ENCODE data around the gene TBC1D7.

The TBC1D7 gene

DNA sequence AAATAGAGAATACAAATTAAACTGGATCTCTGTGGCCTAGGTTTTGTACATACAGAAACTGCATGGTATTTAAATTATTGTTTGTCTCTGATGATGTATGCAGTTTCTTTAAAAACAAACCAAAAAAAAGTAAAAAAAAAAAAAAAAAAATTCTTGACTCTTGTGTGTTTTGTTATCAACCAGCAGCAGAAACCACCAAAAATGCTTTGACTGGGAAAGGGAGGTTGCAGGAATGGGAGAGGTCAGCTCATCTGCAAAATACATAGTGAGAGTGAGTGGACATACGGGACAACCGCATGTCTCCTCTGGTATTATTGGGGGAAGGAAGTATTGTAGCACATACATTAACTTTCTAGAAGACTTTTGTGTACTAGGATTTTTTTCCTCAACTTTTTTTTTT lies 38.0 kb downstream of the TBC1D7 start:
- DNase-seq, result no peak

DNA sequence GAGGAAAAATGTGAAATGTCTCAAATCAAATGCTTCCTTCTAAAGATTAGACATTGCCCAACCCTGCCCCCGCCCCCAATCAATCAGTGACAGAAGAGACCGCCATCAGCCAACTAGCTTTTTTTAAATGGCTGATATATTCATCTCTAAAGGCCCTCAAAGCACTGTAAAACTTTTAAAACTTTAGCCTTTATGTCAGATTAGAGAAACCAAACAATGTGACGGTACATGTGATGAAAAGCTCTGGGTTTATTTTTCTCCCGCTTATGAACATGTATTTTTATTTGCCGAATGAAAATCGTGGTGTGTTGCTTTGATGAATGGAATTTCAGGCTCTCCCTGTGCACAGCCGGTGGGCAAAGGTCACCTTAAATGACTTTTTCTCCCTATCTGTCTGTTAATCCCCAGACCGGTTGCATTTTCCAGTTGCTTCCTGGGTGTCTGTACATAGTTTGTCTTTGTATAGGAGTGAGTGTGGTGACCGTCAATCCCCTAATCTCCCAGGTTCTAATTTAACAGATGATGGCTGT lies 38.5 kb downstream of the TBC1D7 start:
- no peak for DNase-seq

DNA sequence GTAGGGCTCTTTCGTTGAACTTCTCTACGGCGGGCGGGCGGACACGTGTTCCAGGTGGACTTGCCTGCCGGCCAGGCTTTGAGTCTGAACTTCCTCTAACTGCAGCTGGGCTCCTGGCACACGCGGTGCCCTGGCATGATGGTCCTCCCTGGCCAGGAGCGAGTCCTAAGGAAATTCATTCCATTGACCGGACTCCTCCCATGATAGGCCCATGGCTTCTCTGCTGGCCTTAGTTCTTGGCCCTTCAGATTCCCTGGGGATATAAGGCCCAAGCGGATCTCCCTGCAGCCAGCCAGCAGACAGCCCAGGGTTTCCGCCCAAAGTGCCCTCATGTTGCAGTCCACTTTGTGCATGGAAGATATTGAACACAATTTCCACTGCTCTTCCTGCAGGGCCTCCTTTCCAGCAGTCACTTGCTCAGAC lies 39.4 kb downstream of the TBC1D7 start:
- DNase-seq, result no peak

DNA sequence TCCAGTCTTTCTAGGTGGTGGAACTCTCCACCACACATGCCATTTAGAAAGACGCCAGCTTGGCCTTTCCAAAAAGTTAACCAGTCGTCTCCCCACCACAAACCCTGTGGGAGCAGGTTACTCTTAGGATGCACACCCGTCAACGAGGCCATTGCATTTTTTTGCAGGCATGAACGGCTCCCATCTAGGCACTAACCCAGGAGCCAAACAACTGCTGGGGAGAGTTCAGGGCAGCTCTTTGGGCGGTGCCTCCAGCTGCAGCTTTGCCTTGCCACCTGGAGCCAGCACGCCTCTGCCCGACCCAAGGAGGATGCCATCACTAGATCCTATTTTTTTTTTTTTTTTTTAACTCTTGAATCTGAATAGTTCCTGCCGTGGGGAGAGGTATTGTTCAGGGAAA lies 39.9 kb downstream of the TBC1D7 start:
- no peak for DNase-seq

DNA sequence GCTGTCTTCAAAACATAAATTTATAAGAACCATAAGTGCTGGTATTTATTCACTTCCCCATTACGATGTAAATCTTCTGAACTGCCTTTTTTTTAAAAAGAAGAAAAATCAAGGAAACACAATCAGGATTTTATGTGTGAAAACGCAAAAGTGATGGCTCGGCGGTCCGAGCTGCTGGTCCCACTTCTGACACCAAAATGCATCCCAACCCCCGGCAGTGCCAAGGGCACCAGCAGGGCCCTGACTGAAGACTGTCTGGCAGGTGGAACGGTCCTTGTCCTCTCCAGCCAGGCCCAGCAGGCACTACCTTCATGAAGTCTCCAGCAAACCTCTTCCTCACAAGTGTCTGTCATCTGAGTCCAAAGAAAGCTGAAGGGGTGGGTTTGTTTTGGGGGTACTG lies 41.2 kb downstream of the TBC1D7 start:
- no peak for DNase-seq

DNA sequence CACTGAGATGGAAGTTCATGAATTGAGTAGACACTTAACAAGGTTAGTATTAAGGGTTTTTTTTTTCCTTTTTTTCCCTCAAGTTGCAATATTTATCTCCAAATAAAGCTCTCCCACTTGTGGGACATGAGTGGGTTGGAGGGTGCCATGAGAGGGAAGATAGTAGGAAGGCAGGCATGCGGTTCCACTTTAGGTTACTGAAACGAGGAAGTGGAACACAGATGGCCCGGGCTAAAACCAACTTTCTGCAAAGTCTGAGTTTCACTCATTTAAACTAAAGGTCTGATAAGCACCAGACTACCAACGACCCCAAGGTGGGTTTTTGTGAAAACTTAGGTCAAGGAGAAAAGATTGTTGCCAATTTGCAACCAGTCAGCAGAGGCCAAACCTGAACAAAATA lies 42.2 kb downstream of the TBC1D7 start:
- peak; percentile 13 for DNase-seq

DNA sequence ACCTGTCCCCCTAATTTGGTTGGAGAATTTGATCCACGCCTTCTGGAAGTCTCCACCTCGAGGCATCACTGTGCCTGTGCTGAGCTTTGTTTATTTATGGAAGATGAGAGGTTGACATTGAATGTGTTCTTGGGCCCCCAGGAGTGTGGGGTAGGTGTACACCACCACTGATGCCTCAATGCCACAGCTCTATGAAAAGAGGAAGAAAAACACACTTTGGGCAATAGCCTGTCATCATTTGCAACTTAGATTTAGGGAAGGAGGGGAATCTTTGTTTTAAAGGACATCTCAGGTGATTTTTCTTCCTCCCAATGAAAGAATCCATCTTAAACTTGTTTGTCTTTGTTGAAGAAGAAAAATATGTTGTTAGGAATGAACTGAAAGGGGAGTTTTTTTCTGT lies 42.6 kb downstream of the TBC1D7 start:
- DNase-seq, result no peak

DNA sequence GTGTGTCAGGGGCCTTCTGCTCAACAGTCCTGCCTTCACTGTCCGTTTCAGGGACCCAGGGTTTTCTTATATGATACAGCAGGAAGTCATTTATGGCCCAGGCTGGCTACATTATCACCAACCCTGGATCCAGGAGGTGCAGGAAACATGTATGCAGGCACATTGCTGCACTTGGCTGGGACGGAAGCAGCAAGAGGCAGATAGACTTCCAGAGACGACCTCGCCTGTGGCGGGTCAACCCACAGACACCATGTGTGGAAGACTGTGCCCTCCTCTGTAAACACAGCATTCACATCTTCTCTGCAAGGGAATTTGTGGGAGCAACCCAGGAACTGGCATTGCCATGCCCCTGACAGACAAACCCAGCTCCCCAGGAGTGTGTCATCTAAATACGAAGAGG lies 43.7 kb downstream of the TBC1D7 start:
- DNase-seq, result no peak

DNA sequence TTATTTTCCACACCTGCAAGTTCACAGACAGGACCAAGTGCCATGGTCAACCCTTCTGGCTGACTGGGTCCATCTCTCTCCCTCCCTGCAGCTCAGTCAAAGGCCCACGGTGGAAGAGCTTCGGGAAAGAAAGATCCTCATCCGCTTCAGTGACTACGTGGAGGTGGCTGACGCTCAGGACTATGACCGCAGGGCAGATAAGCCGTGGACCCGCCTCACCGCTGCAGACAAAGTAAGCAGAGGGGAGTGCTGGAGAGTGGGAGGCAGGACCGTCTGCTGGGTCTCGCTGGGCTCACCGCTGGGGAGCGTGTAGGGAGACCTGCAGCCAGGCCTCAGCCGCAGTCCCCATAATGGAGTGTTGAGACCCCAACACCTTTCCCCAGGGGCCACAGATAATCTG lies 45.0 kb downstream of the TBC1D7 start:
- DNase-seq, result no peak

DNA sequence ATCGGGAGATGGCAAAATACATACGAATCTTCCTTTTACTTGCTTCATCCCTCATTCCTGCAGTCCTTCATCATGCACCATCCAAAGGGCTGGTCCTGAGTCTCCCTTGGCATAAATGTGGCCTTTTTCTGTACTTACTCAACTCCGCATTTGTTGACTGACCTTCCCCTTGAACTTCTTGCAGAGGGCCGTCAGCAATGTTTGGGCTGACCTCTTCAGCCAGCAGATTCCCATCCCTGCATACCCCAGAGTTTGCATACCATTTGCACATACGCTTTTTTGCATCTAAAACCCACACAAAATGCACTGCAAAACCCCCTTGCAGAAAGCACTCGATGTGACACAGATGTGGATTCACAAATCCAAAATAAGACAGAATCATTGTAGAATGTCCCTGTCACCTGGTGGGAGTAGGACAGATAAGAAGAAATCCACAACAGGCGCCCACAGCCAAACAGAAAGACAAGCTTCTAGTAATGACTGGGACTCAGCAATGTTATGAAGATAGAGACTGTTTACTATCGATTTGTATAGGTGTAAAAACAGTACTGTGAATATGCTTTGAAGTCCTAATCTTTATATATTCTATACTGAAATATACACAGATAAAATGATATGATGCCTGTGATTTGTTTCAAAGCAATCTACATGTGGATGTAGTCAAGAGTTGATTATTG lies 45.8 kb downstream of the TBC1D7 start:
- DNase-seq, result no peak

DNA sequence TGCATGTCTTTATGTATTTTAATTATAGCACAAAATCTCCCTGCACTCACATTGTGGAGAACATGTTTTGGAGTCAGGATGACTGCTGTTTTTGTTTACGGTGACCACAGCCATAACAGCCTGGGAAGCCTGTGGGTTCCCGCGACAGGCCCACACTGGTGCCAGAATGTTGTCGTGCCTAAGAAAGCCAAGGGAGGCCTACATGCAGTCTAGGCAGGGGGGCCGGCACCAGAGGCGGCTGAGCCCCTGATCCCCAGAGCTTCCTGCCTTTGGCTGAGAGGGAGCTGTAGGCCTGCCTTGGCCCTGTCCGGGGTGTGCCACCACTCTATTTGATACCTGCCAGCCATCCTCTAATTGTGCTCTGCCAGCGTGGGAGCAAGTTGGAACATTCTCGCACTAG lies 46.7 kb downstream of the TBC1D7 start:
- no peak for DNase-seq

DNA sequence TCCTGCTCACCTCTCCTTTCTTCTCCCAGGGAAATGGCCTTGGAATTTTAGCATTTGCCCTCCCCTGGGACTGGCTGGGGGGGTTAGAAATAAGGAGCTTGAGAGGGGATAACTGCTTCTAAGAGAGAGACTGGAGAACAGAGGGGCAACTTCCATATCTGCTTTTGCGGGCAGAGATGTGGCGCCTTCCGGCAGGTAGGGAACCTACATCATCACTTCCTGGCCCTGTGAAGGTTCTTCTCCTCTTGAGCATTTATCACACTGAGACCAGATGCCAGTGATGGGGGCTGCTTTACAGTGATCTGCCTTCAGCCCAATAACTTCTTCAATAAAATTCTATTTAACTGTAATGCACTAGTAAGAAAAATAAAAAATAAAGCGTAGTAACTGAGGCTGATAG lies 48.1 kb downstream of the TBC1D7 start:
- no peak for DNase-seq

DNA sequence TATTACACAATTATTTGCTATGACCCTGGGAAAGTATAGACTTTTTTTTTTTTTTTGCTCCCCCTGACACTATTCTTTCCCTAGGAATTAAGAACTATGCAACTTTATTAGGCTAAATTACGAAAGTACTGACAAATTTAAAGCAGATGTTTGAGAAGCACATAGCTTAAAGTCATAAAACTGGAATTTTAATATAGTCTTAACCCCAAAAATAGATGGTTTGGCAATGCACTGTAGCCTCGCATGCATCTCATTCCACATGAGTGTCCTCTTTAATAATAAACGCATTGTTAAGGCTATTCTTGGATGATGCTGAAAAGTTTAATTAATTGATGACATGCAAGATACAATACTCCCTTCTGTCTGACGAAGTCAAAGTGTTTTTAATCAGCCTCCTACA lies 49.3 kb downstream of the TBC1D7 start:
- no peak for DNase-seq

DNA sequence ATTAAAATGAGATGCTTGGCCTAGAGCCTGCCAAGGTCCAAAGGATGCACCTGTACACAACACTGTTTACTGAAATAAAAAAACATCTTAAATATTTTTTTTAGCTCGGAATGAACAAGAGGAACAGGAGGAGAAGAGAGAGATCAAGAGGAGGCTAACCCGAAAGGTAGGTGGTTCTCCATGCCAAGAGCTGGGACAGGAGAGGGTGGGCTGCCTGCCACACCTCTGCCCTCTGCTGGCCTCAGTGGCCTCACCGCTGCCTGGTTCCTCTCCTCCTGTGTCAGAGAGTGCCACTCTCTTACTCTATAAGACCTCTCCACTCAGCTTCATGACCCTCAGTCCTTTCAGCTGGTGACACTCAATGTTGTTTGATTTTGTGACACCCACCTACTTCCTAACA lies 50.2 kb downstream of the TBC1D7 start:
- no peak for DNase-seq

DNA sequence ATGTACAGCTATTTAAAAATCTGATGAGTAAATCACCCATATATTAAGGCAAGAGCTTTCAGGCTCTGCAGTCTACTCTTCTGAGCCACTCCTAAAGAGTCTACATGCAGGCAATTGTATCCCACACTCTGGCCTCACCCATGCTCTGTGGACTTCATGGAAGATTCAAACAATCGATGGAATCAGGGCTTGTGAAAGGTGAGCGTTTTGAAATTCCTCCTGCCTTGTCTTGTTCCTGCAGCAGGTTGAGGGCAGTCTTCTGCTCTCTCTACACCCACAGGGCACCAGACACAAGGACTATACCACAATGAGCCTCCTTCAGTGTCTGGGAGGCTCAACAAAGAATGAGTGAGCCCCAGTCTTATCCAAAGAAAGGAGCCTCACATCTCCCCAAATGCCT lies 51.1 kb downstream of the TBC1D7 start:
- DNase-seq, result no peak

DNA sequence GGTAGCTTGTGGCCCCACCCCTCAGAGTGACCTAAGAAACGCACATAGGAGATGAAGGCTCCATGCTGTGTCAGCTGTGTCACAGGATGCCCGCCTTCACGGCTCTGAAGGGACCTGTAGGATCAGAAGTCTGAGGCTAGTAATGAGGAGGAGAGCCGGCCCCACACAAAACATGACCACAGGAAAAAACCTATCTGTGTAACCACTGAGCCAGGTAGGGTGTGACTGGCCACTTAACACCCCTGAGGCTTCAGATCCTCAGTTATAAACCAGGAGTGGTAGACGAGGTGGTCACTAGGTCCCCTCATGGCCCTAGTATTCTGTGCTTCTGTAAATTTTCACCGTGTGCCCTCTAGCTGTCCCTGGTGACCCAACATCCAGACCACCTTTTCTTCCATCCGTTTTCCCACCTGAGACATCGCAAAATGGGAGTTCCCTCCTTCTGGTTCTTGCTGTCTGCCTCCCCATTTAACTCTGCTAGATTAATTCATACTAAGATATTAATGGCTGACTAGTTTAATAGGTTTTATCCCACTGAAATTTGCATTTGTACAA lies 52.8 kb downstream of the TBC1D7 start:
- no peak for DNase-seq

DNA sequence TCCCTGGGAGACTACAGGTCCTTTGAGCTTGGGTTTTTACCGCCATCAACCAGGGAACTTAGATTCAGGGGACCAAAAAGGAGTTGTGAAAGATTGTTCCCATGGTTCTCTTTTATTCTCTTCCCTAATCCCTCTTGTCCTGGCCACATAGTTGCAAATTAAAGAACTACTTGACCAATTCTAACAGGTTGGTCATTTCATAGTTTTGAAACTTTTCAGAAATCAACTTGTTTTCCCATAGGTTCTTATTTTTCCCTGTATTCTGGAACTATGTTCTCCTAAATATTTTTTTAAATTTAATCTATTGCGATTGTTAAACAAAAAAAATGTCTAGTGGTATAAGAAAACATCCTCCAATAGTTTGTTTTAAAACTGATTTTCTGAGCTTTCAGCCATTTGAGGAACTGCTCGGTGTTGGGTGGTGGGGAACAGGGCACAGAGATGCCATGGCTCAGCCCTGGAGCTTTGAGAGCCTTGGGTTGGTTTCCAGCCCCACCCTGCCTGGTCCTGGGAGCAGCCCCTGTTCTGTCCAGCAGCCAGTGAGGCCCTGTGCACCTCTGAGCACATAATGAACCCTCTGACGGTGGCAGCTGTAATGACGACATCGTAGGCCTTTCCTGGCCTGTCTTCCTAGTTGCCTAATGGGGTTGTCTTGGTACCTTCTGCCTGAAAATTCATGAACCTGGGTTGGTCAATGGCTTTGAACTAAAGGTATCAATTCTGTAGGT lies 53.5 kb downstream of the TBC1D7 start:
- no peak for DNase-seq

DNA sequence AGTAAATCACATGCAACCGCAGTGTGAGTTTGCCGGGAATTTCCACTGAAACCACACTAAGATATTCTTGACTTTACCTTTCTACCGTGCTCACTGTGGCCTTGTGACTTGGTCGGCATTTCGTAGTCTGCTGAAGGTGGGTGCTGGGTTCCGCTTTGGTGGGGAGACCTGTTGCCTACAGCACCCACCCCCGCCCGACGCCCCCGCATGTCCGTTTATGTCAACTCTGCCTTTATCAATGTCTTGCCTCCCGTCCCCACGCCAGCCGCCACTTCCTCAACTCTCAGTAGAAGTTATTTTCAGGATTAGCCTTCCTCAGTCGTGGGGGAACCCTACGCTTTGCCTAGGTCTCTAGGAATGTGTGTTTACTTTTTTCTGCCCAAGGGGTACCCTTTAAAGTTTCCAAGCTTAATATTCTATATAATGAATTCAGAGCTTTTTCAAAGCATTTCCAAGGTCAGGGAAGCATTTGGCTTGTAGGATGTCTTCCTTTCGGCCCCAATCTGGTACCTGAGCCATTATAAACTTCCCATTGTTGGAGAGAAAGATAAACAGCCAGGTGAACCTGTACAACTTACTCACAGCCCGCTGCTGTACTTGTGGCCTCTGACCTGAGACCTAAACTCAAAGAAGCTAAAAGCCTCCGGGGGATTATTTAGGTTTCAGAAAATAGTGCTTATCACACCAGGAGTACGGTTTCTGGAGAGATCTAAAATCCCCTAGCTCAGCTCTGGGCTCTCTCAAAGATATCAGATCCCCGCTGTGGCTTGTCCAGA lies 54.2 kb downstream of the TBC1D7 start:
- no peak for DNase-seq

DNA sequence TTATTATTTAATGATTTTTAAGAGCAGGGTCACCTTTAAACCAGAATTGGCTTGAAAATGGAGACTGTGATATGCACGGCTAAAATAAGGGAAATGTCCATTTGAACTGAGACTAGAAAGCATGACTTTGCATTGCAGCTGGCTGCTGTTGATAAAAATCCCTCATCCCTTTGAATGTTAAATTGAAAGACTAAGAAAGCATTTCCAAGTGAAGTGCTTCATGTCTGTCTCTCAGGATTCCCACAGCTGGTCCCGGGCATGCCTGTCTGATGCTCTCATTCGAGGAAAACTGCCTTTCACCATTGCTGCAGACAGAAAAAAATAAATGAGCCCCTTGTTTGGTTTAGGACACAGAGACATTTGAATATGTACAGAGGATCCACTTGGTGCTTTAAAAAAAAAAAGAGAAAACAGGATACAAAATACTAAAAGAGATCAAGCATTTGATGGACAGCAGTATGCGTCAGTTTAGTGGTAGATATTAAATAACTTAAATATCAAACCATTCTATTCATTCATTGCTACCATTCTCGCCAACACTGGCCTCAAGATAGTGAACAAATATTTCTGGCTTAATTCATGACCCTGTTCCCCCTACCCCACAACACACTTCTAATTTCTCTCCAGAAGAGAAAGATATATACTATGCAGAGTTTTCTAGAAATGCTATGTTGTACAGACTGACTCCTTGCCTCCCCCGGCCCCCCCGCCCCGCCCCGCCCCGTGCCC lies 55.0 kb downstream of the TBC1D7 start:
- DNase-seq, result peak; percentile 41

DNA sequence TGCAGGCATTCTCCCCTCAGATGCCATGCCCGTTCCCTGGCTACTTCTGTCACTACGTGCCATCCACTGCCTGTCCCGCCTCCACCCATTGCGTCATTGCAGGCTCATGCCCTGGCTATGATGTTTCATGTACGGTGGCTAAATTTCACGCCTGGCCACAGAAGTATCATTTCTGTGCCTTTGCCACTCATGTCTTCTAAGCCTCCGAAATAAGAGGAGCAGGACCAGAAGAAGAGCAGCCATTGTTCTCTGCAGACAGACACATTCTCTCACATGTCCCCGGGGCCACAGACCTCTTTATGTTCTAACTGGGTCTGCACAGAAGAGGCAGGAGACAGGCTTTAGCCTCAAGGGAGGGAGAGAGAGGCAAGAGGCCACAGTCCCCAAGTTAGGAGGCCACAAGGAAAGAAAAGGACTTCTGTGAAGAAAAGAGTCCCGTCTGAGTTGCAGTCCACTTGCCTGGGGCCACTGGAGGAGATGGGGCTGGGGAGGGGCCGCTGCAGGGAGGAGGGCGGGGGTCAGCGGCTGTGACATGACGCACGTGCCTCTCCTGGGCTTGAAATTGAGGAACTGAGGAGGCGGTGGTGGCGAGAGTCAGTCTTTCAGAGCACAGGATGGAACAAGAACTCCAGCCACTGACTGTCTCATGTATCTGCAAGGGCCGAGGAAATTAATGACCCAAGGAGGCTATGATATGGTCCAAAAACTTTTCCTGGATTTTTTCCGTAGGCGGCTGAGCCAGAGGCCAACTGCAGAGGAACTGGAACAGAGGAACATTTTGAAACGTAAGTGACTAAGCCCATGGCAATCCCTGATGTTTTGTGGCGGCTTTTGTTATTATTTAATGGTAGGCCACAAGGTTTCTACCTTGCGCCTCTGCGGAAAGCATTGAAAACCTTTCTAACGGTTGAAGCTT lies 55.9 kb downstream of the TBC1D7 start:
- DNase-seq, result peak; percentile 22

DNA sequence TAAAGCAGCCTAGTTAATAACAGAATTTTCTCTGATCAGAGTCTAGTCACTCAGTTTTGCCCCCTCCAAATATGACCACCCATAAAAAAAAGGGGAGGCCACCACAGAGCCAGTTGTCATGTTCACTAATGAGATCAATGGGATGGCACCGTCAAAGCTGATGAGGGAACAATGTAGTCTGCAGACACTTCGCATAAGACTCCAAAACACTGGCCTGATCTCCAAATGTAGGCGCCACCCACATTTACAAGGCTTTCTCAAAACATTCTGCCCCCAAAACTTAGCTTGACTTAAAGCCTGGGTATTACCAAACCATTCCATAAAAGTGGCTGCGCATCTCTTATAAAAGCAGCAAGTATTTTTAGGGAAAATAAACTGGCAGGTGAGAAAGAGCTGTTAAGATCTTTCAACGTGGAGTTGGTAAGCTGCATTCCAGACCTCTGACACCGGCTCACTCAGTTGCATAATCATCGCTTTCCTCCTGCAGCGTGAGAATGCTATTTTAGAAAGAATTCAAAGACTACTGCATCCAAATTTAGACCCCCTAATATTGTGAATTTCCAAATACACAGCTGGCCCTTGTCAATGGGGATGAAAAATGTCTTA lies 59.3 kb downstream of the TBC1D7 start:
- DNase-seq, result no peak

All from midbrain (tissue), 1 donor.